Esophagus squamous epithelium (tissue), 5 donors: ENCODE results near the gene ALMS1. TPM values are rescaled to one million over a fixed set of nuclear protein-coding genes. Genes with fewer than 3 reads are reported as not detected.
"Not testable (repeated sequence)": the region's sequence is repeated elsewhere in the genome, so short reads cannot be mapped to it uniquely, and the experiment has no call there.

Experiments used
- DNase-seq: peaks from one replicate; lab custom pipeline; 2025; lab: John Stamatoyannopoulos, UW
- H3K27ac ChIP-seq, 4 donors: fragments of 200-600 bp; sonication (generic); one replicate each; pipeline ENCODE4 v1.5.1; 2016 to 2019; ENCODE audit warnings: mild to moderate bottlenecking in 1 of 4
- H3K27me3 ChIP-seq, 4 donors: fragments of 200-600 bp; sonication (generic); 1 replicate in 3 of 4; 2 replicates in 1 of 4; pipeline versions ENCODE4 v1.5.1 to v1.6.0; 2017 to 2021; ENCODE audit warnings: antibody characterized with exemption in 1 of 4
- H3K36me3 ChIP-seq, 3 donors: fragments of 200-600 bp; sonication (generic); one replicate each; pipeline ENCODE4 v1.5.1; 2016 to 2019
- H3K4me1 ChIP-seq, 3 donors: fragments of 200-600 bp; sonication (generic); one replicate each; pipeline ENCODE4 v1.5.1; 2017 to 2019
- H3K4me3 ChIP-seq, 4 donors: fragments of 200-600 bp; sonication (generic); 1 replicate in 3 of 4; 2 replicates in 1 of 4; pipeline ENCODE4 v1.5.1; 2016 to 2019; ENCODE audit warnings: mild to moderate bottlenecking in 2 of 4, moderate library complexity in 1 of 4
- H3K9me3 ChIP-seq, 3 donors: fragments of 200-600 bp; sonication (generic); one replicate each; pipeline ENCODE4 v1.5.1; 2016 to 2019
- CTCF ChIP-seq, 6 experiments: fragments of 450-650 bp in 4 of 6; fragments of 200-600 bp in 2 of 6; sonication (generic) in 2 of 6; IDR thresholded peaks; one replicate each; pipeline ENCODE4 v1.5.1; 2016 to 2019; ENCODE audit warnings: antibody characterized with exemption in 6 of 6, mild to moderate bottlenecking in 4 of 6, moderate library complexity in 4 of 6
- POLR2A ChIP-seq, 4 donors: fragments of 450-650 bp; IDR thresholded peaks; one replicate each; pipeline ENCODE4 v1.6.1; 2017; ENCODE audit warnings: antibody characterized with exemption in 4 of 4, mild to moderate bottlenecking in 4 of 4, moderate library complexity in 3 of 4
- WGBS, 2 donors: methylation state at CpG; one replicate each; pipeline ENCODE4 v1.1.5; 2018; 5-methylcytosine and 5-hydroxymethylcytosine counted together
- intact Hi-C: fragments of 100-400 bp; cut with DNase I; formaldehyde crosslinking; loops from one replicate; pipeline ENCODE4 v1.15.0; 2022
- total RNA-seq, 4 donors: library from RNA; depleted of rRNA; stranded (reverse); fragments of >200 nt; gene quantifications; one replicate each; pipeline ENCODE4 v1.1.0, GENCODE V29; 2016
- donor health status: DM: yes; HTN: yes; CAD: no.

The ALMS1 gene
- total RNA-seq, 4 donors from 2014 or later = 8.4 to 21.4 (median 9.5) TPM

GRCh38 chr2:73468376-73468775, 82.7 kb downstream of the ALMS1 start:
- H3K36me3 ChIP-seq = no peaks in the 10 kb centered on the region
- TF ChIP-seq CTCF (IDR thresholded peaks at IDR 0.05) = no peak
- TF ChIP-seq POLR2A (IDR thresholded peaks at IDR 0.05) = no peak
- H3K27ac ChIP-seq = no peak overlapping the region
- 63 to 77% methylated on average over 1 of the region's 1 CpG for WGBS, 2 donors
- no peak for DNase-seq
- no peaks in the 10 kb centered on the region for H3K27me3 ChIP-seq
- H3K4me1 ChIP-seq = no peaks in the 10 kb centered on the region
- intact Hi-C loops = no loop called here
- no peak overlapping the region for H3K4me3 ChIP-seq
- no peaks in the 10 kb centered on the region for H3K9me3 ChIP-seq

- intact Hi-C loops, H3K4me3 ChIP-seq, H3K27me3 ChIP-seq, DNase-seq, H3K9me3 ChIP-seq, H3K27ac ChIP-seq, H3K4me1 ChIP-seq: not testable (repeated sequence)
- H3K36me3 ChIP-seq = peaks cover 0 to 15% (median 0%) of the 10 kb centered on the region in 3 donors
- no CpG with 5 or more reads among the region's 1 CpG for WGBS, 2 donors
Observed at GRCh38 chr2:73483874-73484273, 98.2 kb downstream of the ALMS1 start.

GRCh38 chr2:73487112-73487657, 101.5 kb downstream of the ALMS1 start:
- Histone ChIP-seq H3K27me3 (no peaks in the 10 kb centered on the region), H3K36me3 (peaks cover 0 to 43% (median 0%) of the 10 kb centered on the region in 3 donors), H3K9me3 (no peaks in the 10 kb centered on the region), H3K4me1 (no peaks in the 10 kb centered on the region), H3K4me3 (no peak overlapping the region), H3K27ac (no peak overlapping the region)
- no peak for DNase-seq
- TF ChIP-seq CTCF (IDR thresholded peaks at IDR 0.05) = no peak
- no peak for TF ChIP-seq POLR2A (IDR thresholded peaks at IDR 0.05)
- 93 to 99% methylated on average over 5 to 8 of the region's 8 CpGs for WGBS, 2 donors
- intact Hi-C loops = no loop called here

- WGBS, 2 donors = 100% methylated on average over 1 of the region's 7 CpGs
- Histone ChIP-seq H3K9me3 (no peaks in the 10 kb centered on the region), H3K27ac (no peak overlapping the region), H3K36me3 (peaks cover 0 to 43% (median 0%) of the 10 kb centered on the region in 3 donors), H3K4me3 (no peak overlapping the region), H3K27me3 (no peaks in the 10 kb centered on the region), H3K4me1 (no peaks in the 10 kb centered on the region)
- intact Hi-C loops = no loop called here
- DNase-seq = no peak
- no peak for TF ChIP-seq CTCF (IDR thresholded peaks at IDR 0.05)
- TF ChIP-seq POLR2A (IDR thresholded peaks at IDR 0.05) = no peak
Observed at GRCh38 chr2:73488079-73488478, 102.4 kb downstream of the ALMS1 start.

GRCh38 chr2:73489053-73489452, 103.4 kb downstream of the ALMS1 start:
- intact Hi-C loops = no loop called here

More at GRCh38 chr2:73489053-73489452, 103.4 kb downstream of the ALMS1 start:
- Histone ChIP-seq H3K27ac (no peak overlapping the region), H3K4me1 (no peaks in the 10 kb centered on the region), H3K27me3 (no peaks in the 10 kb centered on the region), H3K36me3 (peaks cover 0 to 43% (median 0%) of the 10 kb centered on the region in 3 donors), H3K4me3 (no peak overlapping the region), H3K9me3 (no peaks in the 10 kb centered on the region)
- no peak for DNase-seq
- TF ChIP-seq CTCF (IDR thresholded peaks at IDR 0.05) = no peak
